Mucosa of rectum (tissue), 2 donors: Measurements from ENCODE around the gene BRMS1L.
"Not testable (repeated sequence)": the region's sequence is repeated elsewhere in the genome, so short reads cannot be mapped to it uniquely, and the experiment has no call there.

Experiments
- H3K27ac ChIP-seq, 2 donors: one replicate each; pipeline ENCODE4 v1.7.0; 2013; ENCODE audit warnings: inconsistent platforms in 2 of 2, low read depth in 2 of 2, low read length in 2 of 2
- H3K27me3 ChIP-seq, 2 donors: one replicate each; pipeline ENCODE4 v1.7.0; 2013; ENCODE audit warnings: low read length in 2 of 2; ENCODE audit not compliant: control insufficient read depth in 2 of 2, insufficient read depth in 2 of 2
- H3K36me3 ChIP-seq, 2 donors: one replicate each; pipeline ENCODE4 v1.7.0; 2013; ENCODE audit warnings: low read length in 2 of 2; ENCODE audit not compliant: control insufficient read depth in 2 of 2, insufficient read depth in 2 of 2
- H3K4me1 ChIP-seq, 2 donors: one replicate each; pipeline ENCODE4 v1.7.0; 2013; ENCODE audit warnings: low read length in 2 of 2, mild to moderate bottlenecking in 1 of 2; ENCODE audit not compliant: control insufficient read depth in 2 of 2, insufficient read depth in 2 of 2
- H3K4me3 ChIP-seq, 2 donors: one replicate each; pipeline ENCODE4 v1.7.0; 2013; ENCODE audit warnings: low read length in 2 of 2
- H3K9ac ChIP-seq, 2 donors: one replicate each; pipeline ENCODE4 v1.7.0; 2013; ENCODE audit warnings: low read length in 2 of 2, low read depth in 1 of 2, mild to moderate bottlenecking in 1 of 2
- H3K9me3 ChIP-seq, 2 donors: one replicate each; pipeline ENCODE4 v1.7.0; 2013; ENCODE audit warnings: low read length in 2 of 2; ENCODE audit not compliant: control insufficient read depth in 2 of 2
- donor health status: healthy.
- donor health status: Normal muscosa, but diverticular disease.

The BRMS1L gene, protein sequence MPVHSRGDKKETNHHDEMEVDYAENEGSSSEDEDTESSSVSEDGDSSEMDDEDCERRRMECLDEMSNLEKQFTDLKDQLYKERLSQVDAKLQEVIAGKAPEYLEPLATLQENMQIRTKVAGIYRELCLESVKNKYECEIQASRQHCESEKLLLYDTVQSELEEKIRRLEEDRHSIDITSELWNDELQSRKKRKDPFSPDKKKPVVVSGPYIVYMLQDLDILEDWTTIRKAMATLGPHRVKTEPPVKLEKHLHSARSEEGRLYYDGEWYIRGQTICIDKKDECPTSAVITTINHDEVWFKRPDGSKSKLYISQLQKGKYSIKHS

GRCh38 chr14:35826218-35826951 is at the start of gene BRMS1L:
BRMS1L (plus strand) TSS chr14:35826338; CDS start chr14:35826517, 179 bp downstream.
- Histone ChIP-seq H3K4me3 (peak within 1 kb of the TSS; percentile 95 to 99), H3K9ac (peak within 1 kb of the TSS; percentile 94 to 97), H3K36me3 (peaks cover 0 to 1% of the 10 kb centered on the region in 2 donors), H3K9me3 (no peaks in the 10 kb centered on the region), H3K4me1 (peaks cover 0 to 4% of the 10 kb centered on the region in 2 donors), H3K27me3 (no peaks in the 10 kb centered on the region), H3K27ac (peak within 1 kb of the TSS; percentile 97 to 98)

DNA sequence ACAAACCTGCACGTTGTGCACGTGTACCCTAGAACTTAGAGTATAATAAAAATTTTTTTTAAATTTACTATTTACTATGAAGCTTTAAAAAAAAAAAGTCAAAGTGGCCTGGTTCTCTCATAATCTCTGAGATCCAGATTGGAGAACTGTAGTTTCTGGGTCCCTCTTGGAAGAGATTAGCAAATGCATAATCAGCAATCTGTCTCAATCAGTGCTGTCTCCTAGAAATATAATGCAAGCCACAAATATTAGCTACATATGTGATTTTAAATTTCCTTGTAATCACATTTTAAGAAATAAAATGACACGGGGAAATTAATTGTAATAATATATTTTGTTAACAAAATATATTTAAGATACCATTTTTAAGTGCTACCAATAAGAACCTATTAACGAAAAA is 49.3 kb upstream of the BRMS1L start:
- Histone ChIP-seq H3K4me3 (no peak overlapping the region), H3K27me3 (no peaks in the 10 kb centered on the region), H3K9ac (no peak overlapping the region)

GRCh38 chr14:35777550-35777949 is 48.6 kb upstream of the BRMS1L start:
- not testable (repeated sequence) for H3K36me3 ChIP-seq, H3K27ac ChIP-seq, H3K9ac ChIP-seq, H3K4me3 ChIP-seq, H3K27me3 ChIP-seq, H3K4me1 ChIP-seq, H3K9me3 ChIP-seq

More for the DNA sequence above, 49.3 kb upstream of the BRMS1L start:
- no peaks in the 10 kb centered on the region for H3K9me3 ChIP-seq
- no peaks in the 10 kb centered on the region for H3K4me1 ChIP-seq
- H3K27ac ChIP-seq = no peak overlapping the region
- H3K36me3 ChIP-seq = peaks cover 2% of the 10 kb centered on the region in 2 donors

- no peaks in the 10 kb centered on the region for H3K36me3 ChIP-seq
- H3K4me3 ChIP-seq = no peak overlapping the region
- H3K4me1 ChIP-seq = no peaks in the 10 kb centered on the region
- H3K9ac ChIP-seq = no peak overlapping the region
- no peaks in the 10 kb centered on the region for H3K9me3 ChIP-seq
- H3K27ac ChIP-seq = no peak overlapping the region
- no peaks in the 10 kb centered on the region for H3K27me3 ChIP-seq
Observed at GRCh38 chr14:35779368-35779767, 46.8 kb upstream of the BRMS1L start.

DNA sequence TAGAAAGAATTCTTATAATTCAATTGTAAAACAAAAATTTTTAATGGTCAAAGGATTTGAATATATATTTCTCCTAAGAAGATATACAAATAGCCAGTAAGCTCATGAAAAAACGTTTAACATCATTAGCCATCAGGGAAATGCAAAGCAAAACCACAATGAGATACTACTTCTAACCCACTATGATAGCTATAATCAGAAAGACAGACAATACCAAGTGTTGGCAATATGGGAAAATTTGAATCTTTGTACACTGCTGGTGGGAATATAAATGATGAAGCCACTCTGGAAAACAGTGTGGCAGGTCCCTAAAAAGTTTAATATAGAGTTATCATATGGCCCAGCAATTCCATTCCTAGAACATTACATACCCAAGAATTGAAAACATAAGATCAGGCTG is 42.4 kb upstream of the BRMS1L start:
- no peaks in the 10 kb centered on the region for H3K36me3 ChIP-seq
- H3K9ac ChIP-seq = no peak overlapping the region
- no peaks in the 10 kb centered on the region for H3K27me3 ChIP-seq
- H3K4me1 ChIP-seq = no peaks in the 10 kb centered on the region
- H3K9me3 ChIP-seq = no peaks in the 10 kb centered on the region
- H3K4me3 ChIP-seq = no peak overlapping the region
- H3K27ac ChIP-seq = no peak overlapping the region

DNA sequence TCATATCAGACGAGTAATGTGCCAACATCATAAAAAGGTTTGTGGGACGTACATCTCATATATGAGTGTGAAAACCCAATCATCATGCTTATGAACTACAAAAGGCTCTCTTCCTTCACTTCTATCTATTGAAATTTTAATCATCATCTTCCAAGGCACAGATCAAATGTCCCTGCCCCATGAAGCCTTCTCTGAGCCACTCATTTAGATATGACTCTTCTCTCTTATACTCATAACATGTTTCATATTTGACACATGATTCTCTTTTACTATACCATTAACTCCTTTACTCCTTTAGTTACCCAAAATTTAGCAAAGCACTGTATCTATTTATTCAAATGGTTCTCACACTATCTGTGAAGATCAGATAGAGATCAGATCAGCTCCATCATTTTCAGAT is 39.3 kb upstream of the BRMS1L start:
- H3K9me3 ChIP-seq = no peaks in the 10 kb centered on the region
- no peaks in the 10 kb centered on the region for H3K27me3 ChIP-seq
- no peak overlapping the region for H3K27ac ChIP-seq
- no peak overlapping the region for H3K4me3 ChIP-seq
- H3K4me1 ChIP-seq = no peaks in the 10 kb centered on the region
- H3K36me3 ChIP-seq = no peaks in the 10 kb centered on the region
- H3K9ac ChIP-seq = no peak overlapping the region

- H3K27ac ChIP-seq = no peak overlapping the region
- H3K4me1 ChIP-seq = no peaks in the 10 kb centered on the region
- H3K9ac ChIP-seq = no peak overlapping the region
- H3K9me3 ChIP-seq = no peaks in the 10 kb centered on the region
- no peaks in the 10 kb centered on the region for H3K36me3 ChIP-seq
- H3K4me3 ChIP-seq = no peak overlapping the region
- H3K27me3 ChIP-seq = no peaks in the 10 kb centered on the region
Observed at GRCh38 chr14:35789651-35790050, 36.5 kb upstream of the BRMS1L start.

DNA sequence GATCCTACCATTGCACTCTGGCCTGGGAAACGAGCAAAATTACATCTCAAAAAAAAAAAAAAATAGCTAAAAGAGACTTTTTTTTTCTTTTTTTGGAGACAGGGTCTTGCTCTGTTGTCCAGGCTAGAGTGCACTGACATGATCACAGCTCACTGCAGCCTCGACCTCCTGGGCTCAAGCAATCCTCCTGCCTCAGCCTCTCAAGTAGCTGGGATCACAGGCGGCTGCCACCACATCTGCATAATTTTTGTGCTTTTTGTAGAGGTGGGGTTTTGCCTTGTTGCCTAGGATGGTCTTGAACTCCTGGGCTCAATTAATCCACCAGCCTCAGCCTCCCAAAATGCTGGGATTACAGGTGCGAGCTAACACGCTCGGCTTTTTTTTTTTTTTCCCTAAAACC is 28.3 kb upstream of the BRMS1L start:
- H3K36me3 ChIP-seq = no peaks in the 10 kb centered on the region
- H3K4me1 ChIP-seq = peaks cover 4% of the 10 kb centered on the region in 2 donors
- no peaks in the 10 kb centered on the region for H3K9me3 ChIP-seq
- H3K27ac ChIP-seq = no peak overlapping the region
- H3K9ac ChIP-seq = no peak overlapping the region
- H3K4me3 ChIP-seq = no peak overlapping the region
- no peaks in the 10 kb centered on the region for H3K27me3 ChIP-seq

- Histone ChIP-seq H3K4me1 (peaks cover 17 to 20% of the 10 kb centered on the region in 2 donors), H3K36me3 (peaks cover 0 to 3% of the 10 kb centered on the region in 2 donors), H3K27ac (no peak overlapping the region), H3K4me3 (peak overlapping the region in 1 of 2 donors; percentile 81), H3K9me3 (no peaks in the 10 kb centered on the region), H3K27me3 (no peaks in the 10 kb centered on the region), H3K9ac (no peak overlapping the region)
Observed at GRCh38 chr14:35806006-35806907, 19.9 kb upstream of the BRMS1L start.
